Memory B cell (primary cell): ENCODE data around the gene CCDC187.
A peak's percentile ranks its signal among the peaks of the same experiment; 100 is the strongest.

ENCODE experiments used
- ATAC-seq: fragments of 150-1000 bp; cut with Tn5 transposase; 2 replicates; pipeline ENCODE4 v1.10.0; 2021; ENCODE audit warnings: low read depth, mild to moderate bottlenecking, moderate library complexity
- DNase-seq, 2 donors: peaks; one replicate each; pipeline ENCODE4 v3.0.0; 2022; ENCODE audit warnings: low spot score in 2 of 2
- H3K27ac Mint-ChIP-seq: one replicate; pipeline ENCODE4 v1.8.0; 2022; ENCODE audit warnings: mild to moderate bottlenecking, moderate library complexity, mixed read lengths
- H3K27me3 Mint-ChIP-seq: one replicate; pipeline ENCODE4 v1.8.0; 2022; ENCODE audit warnings: mixed read lengths
- H3K36me3 Mint-ChIP-seq: one replicate; pipeline ENCODE4 v1.8.0; 2022; ENCODE audit warnings: mild to moderate bottlenecking, mixed read lengths
- H3K4me1 Mint-ChIP-seq: one replicate; pipeline ENCODE4 v1.8.0; 2022; ENCODE audit warnings: mixed read lengths
- H3K4me3 Mint-ChIP-seq: one replicate; pipeline ENCODE4 v1.8.0; 2022; ENCODE audit warnings: mild to moderate bottlenecking, moderate library complexity, mixed read lengths
- H3K9me3 Mint-ChIP-seq: one replicate; pipeline ENCODE4 v1.8.0; 2022; ENCODE audit warnings: mixed read lengths

Gene CCDC187

DNA sequence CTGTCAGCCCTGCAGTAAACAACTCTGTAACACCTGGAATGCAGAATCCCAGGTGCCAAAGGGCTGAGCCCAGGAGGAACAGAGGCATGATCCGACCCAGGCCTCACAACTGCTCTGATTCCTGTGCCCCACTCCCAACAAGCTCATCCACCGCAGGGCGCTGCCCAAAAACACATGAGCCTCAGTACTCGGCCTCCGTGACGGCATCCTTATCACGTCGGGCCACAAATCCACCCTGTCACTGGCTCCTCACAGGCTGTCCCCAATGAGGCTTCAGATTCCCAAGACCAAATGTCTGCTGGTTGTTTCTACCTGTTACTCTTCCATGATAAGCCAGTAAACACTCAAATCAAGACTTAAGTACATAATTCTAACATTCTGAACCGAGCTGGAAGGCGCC is 73.5 kb downstream of the CCDC187 start:
- Mint-ChIP-seq H3K27ac (no peak overlapping the region), H3K4me3 (no peak overlapping the region), H3K4me1 (peaks cover 56% of the 10 kb centered on the region), H3K9me3 (no peaks in the 10 kb centered on the region), H3K36me3 (peaks cover 30% of the 10 kb centered on the region), H3K27me3 (no peaks in the 10 kb centered on the region)
- ATAC-seq (no peak), DNase-seq (no peak)

GRCh38 chr9:136229096-136230065 is 74.5 kb downstream of the CCDC187 start:
- Mint-ChIP-seq H3K36me3 (peaks cover 23% of the 10 kb centered on the region), H3K4me1 (peaks cover 53% of the 10 kb centered on the region), H3K4me3 (no peak overlapping the region), H3K27me3 (no peaks in the 10 kb centered on the region), H3K27ac (no peak overlapping the region), H3K9me3 (no peaks in the 10 kb centered on the region)
- ATAC-seq = no peak
- DNase-seq = no peak

GRCh38 chr9:136228107-136228875 is 75.6 kb downstream of the CCDC187 start:
- H3K4me1 Mint-ChIP-seq = peaks cover 54% of the 10 kb centered on the region
- no peak for ATAC-seq

GRCh38 chr9:136226680-136227407 is 77.0 kb downstream of the CCDC187 start:
- Mint-ChIP-seq H3K9me3 (no peaks in the 10 kb centered on the region), H3K27me3 (no peaks in the 10 kb centered on the region), H3K4me1 (peaks cover 47% of the 10 kb centered on the region), H3K27ac (peak overlapping the region; percentile 100), H3K4me3 (peak overlapping the region; percentile 89), H3K36me3 (peaks cover 23% of the 10 kb centered on the region)
- ATAC-seq = no peak
- no peak for DNase-seq

More at GRCh38 chr9:136228107-136228875, 75.6 kb downstream of the CCDC187 start:
- DNase-seq = no peak
- H3K9me3 Mint-ChIP-seq = no peaks in the 10 kb centered on the region
- peak overlapping the region; percentile 34 for H3K4me3 Mint-ChIP-seq
- peaks cover 22% of the 10 kb centered on the region for H3K36me3 Mint-ChIP-seq
- no peaks in the 10 kb centered on the region for H3K27me3 Mint-ChIP-seq
- peak overlapping the region; percentile 100 for H3K27ac Mint-ChIP-seq

DNA sequence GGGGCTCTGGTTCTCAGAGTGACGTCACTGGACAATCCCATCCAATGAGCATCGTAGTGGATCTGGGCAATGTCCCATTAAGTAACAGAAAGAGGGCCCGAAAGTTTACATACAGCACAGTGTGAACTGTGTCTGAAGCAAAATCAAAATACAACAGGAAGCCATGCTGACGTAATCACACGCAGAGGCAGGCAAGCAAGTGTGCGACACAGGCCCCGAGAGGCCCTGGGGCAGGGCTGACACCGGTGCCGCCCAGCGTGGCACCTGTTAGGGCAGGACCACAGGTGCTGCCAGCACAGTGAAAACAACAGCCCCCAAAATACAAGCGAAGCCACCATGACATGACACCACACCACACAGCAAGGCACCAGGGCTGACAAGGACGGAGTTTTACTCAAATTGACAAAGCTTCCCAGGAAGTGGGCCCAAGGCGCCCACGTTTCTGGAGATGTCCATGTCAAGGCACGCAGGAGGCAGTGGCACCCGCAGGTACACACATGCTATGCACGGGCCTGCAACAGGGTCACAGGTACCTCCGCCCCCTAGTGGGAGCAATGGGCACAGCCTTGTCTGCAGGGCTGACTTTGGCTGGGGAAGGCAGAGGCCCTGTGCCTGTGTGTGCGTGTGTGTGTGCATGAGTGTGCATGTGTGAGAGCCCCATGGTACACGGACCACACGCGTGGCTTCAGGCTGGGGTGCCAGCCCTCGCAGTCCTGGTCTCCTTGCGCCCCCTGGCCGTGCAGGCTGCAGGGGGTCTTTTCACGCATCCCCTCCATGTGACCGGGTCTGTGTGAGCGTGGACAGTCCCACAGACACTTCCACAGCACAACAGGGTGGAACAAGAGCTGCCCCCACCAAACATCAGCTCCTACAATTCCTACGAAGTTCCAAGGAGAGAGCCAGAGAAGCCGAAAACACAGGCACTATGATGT is 77.9 kb downstream of the CCDC187 start:
- DNase-seq (peak; percentile 86 to 89), ATAC-seq (peak; percentile 79)
- Mint-ChIP-seq H3K27ac (peak overlapping the region; percentile 100), H3K36me3 (peaks cover 24% of the 10 kb centered on the region), H3K9me3 (no peaks in the 10 kb centered on the region), H3K4me3 (peak overlapping the region; percentile 89), H3K27me3 (no peaks in the 10 kb centered on the region), H3K4me1 (peaks cover 42% of the 10 kb centered on the region)

DNA sequence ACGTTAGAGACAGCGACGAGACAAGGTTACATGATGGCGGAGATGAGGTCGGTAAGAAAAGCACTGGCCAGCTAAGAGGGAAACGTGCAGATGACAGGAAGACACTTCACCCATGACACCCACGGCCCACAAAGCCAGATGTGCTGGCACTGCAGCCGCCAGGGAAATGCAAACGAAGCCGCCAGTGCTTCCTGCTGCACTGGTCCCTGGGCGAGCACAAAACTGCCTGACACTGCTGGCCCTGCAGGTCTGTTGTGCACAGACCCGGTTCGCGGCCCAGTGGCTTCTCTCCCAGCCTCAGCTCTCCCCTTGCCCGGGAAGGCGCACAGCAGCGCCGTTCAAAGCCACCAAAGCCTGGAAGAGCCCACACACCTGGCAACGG is 78.5 kb downstream of the CCDC187 start:
- DNase-seq = peak; percentile 79 to 84
- ATAC-seq = peak; percentile 67
- Mint-ChIP-seq H3K4me3 (peak overlapping the region; percentile 89), H3K27me3 (no peaks in the 10 kb centered on the region), H3K9me3 (no peaks in the 10 kb centered on the region), H3K36me3 (peaks cover 29% of the 10 kb centered on the region), H3K4me1 (peaks cover 39% of the 10 kb centered on the region), H3K27ac (peak overlapping the region; percentile 100)

GRCh38 chr9:136223871-136224640 is 79.8 kb downstream of the CCDC187 start:
- no peak for DNase-seq
- ATAC-seq = no peak
- Mint-ChIP-seq H3K4me1 (peaks cover 37% of the 10 kb centered on the region), H3K4me3 (peak overlapping the region; percentile 53), H3K27ac (peak overlapping the region; percentile 100), H3K27me3 (no peaks in the 10 kb centered on the region), H3K36me3 (peaks cover 28% of the 10 kb centered on the region), H3K9me3 (no peaks in the 10 kb centered on the region)

- ATAC-seq = no peak
- H3K27me3 Mint-ChIP-seq = no peaks in the 10 kb centered on the region
- H3K36me3 Mint-ChIP-seq = peaks cover 32% of the 10 kb centered on the region
- no peak for DNase-seq
- peak overlapping the region; percentile 17 for H3K4me3 Mint-ChIP-seq
- peaks cover 32% of the 10 kb centered on the region for H3K4me1 Mint-ChIP-seq
- peak overlapping the region; percentile 100 for H3K27ac Mint-ChIP-seq
- H3K9me3 Mint-ChIP-seq = no peaks in the 10 kb centered on the region
Measured at GRCh38 chr9:136222906-136223285, 81.0 kb downstream of the CCDC187 start.

DNA sequence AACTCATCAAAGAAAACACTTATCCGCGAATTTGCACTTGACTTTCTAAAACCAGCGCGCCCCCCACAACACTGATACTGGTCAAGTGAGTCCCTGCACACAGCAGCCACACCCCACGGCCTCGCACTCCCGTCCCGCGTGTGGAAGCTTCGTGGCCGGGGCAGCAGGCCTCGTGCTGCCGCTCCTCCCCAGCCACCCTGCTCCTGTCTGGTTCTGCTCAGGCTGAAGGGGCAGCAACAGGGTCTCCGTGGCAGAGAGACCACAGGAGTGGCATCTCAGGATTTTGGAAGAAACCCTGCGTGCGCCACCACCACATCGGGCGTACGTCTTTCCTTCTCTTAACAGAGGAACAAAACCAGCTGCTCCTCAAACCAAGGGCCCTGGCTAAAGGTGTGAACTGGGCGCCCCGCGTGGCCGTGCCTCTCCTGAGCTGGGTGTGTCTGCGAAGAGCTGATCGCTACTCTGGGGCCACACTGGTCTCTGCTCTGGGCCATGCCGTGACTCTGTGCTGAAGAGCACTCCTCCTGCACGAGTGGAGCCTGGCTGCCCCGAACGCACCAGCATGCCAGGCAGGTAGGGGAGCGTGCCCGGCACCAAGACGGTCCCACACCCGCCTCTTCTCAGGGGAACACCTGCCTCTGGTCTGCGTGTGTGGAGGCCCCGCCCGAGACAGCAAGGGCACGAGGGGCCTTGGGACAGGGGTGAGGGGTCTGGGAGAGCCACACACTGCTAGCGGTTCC is 81.6 kb downstream of the CCDC187 start:
- Mint-ChIP-seq H3K27me3 (no peaks in the 10 kb centered on the region), H3K36me3 (peaks cover 32% of the 10 kb centered on the region), H3K4me3 (no peak overlapping the region), H3K4me1 (peaks cover 31% of the 10 kb centered on the region), H3K9me3 (no peaks in the 10 kb centered on the region), H3K27ac (peak overlapping the region; percentile 4)
- DNase-seq (no peak), ATAC-seq (no peak)

GRCh38 chr9:136220017-136220729 is 83.7 kb downstream of the CCDC187 start:
- Mint-ChIP-seq H3K27ac (no peak overlapping the region), H3K36me3 (peaks cover 39% of the 10 kb centered on the region), H3K4me1 (peaks cover 13% of the 10 kb centered on the region), H3K27me3 (no peaks in the 10 kb centered on the region), H3K4me3 (no peak overlapping the region), H3K9me3 (no peaks in the 10 kb centered on the region)
- DNase-seq (no peak), ATAC-seq (no peak)

- no peak for ATAC-seq
- H3K27me3 Mint-ChIP-seq = no peaks in the 10 kb centered on the region
- H3K9me3 Mint-ChIP-seq = no peaks in the 10 kb centered on the region
- no peak for DNase-seq
- peaks cover 12% of the 10 kb centered on the region for H3K4me1 Mint-ChIP-seq
- H3K36me3 Mint-ChIP-seq = peaks cover 44% of the 10 kb centered on the region
- H3K27ac Mint-ChIP-seq = no peak overlapping the region
- no peak overlapping the region for H3K4me3 Mint-ChIP-seq
Measured at GRCh38 chr9:136219276-136219675, 84.6 kb downstream of the CCDC187 start.
